HS-5 (cell line): ENCODE results near the gene ZNF385B.
"Not testable (repeated sequence)": the region's sequence is repeated elsewhere in the genome, so short reads cannot be mapped to it uniquely, and the experiment has no call there.

Experiments
- DNase-seq: peaks from one replicate; pipeline ENCODE4 v3.0.0-alpha.2; 2012; ENCODE audit warnings: low read depth

Gene ZNF385B

DNA sequence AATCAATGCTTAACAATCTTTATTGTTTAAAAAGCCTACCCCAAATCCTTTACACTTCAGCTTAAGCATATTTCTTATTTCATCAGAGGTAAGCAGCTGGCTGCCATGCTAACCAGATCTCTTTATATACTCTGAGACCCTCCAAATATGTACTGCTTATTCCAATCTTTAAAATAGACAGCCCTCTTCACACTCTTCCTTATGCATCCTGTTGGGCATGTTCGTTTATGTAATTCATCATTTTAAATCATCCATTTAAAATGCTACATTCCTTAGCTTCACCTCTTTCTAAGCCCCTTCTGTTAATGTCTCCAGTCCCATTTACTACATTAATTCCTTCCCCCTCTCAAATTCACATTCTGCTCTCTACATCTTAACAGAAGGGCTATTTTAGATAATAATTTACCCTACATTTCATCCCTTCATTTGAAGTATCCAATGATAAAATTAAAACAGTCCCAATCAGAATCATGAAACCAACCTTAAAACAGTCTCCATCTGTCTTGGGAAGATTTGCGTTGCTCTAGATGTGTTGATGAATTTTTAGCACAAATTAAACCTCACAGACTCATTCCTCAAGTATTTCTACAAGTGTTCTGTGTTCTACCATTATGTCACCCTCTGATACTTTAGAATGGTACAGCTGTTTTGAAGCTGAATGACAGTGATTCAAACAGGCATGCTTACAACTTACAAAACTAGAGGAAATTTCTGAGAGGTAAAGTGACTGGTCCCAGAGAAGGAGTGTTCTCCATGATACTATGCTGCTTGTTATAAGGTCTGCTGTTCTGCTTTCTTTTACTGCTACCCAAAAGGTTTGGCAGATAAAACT is 59.1 kb downstream of the ZNF385B start:
- DNase-seq, result no peak

DNA sequence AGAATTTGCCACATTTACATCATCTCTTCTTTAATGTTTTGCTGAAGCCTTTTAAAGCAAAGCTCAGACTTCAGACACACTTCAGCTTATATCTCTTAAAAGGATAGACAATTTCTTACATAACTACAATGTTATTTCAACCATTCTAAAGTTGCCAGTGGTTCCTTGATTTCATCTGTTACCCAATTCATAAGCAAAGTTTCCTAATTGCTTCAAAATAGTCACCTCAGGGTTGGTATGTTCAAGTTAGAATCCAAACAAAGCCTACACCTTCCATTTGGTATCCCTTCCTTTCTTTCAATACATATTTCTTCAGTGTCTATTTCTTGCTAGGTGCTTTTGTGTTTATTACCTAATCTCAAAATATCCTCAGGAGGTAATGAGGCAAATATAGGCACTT is 60.6 kb downstream of the ZNF385B start:
- DNase-seq, result no peak

DNA sequence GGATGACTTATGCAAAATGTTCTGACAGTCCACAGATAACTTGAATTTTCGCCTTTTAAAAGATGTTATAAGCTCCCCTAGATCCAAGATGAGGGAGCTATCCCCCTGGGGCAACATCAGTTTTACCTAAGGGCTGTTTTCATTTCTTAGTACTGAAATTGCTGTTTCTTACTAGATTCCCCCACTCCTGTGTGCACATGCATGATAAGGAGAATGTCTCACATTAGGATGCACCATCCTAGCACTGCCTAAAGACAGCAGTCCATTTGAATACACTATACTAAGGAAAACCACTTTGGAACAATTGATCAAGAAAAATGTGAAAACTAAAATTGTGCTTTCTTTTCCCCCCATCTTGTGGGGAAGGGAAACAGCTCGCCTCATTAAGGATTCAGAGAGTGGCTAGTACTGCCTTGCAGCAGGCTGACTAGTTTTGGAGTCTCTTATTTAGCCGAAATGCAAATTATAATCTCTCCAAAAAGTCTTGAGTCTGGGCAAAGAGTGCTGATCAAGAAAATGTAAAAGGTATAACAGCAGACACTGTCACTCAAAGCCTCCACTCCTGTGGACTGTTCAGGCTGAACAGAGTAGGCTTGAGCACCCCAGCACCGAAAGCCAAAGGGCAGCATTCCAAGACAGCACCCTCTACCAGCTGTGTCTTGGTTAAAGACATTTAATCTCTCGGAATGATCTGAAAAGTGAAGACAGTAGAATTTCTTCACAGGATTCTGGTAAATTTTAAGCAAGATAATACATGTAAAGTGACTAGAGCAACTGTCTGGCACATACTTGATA is 65.0 kb downstream of the ZNF385B start:
- no peak for DNase-seq

DNA sequence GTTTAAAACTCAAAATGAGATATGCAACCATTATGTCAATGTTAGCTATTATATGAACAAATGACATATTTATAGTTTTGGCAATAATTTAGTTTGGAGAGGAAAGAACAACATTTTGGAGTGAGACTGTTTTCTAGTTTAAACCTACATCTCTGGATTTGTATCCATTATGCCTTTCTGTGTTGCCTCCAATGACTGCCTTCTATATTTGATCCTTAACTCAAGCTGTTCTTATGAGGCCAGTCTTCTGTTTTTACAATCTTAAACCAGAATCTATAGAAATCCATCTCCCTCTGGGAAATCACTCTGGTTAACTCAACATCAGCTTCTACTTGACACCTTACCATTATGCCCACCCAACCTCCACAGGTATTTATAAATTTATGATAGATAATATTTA is 67.5 kb downstream of the ZNF385B start:
- no peak for DNase-seq

DNA sequence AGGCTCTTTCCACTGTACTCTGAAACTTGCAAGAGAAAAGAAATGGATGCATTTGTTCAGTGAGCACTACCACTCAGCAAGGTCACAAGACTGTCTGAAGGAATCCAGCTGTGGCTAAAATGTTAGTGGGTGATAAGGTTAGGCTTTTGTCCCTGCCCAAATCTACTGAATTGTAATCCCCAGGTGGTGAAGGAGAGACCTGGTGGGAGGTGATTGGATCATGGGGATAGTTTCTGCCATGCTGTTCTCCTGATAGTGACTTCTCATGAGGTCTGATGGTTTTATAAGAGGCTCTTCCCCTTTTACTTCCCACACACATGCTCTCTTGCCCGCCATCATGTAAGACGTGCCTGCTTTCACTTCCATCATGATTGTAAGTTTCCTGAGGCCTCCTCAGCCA is 68.2 kb downstream of the ZNF385B start:
- DNase-seq, result no peak

DNA sequence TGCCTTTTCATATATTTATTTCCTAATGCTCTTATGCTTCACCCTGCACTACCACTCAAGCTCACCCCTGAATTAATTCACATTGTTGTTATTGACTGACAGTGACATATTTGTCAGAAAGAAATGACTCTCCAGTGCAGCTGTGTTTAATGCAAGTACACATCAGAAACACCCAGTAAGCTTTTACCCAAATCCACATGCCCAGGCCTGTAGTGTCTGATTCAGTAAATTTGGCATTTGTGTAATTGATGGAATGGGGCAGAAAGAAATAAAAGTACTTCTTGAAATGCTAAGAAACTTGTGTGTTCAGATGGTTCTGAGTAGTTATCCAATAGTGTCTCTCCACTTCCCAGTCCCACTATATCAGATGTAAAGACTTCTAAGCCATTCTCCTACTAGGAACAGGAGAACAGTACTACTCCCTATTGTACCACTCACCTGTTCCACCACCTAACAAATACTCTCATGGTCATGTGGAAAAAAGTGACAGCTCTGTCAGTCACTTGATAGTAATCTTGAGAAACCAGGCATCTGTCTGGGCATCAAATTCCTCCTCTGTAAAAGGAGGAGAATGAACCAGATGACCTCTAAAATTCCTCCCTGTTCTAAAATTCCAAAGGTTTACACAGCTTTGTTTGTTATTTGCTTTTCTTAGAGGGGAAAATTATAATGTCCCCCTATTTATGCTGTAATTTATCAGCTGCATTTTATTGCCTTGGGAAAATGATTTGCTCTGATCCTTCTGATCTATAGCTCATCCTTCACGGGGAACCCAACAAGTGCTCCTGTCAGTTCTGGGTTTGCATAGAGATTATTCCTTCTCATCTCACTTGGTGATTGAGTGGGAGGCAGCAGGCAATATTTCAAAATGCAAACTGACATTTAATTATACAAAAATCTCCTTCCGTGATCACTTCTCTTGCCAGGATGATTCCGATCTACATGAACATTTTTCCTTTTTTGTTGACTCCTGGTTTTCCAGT is 70.9 kb downstream of the ZNF385B start:
- no peak for DNase-seq

DNA sequence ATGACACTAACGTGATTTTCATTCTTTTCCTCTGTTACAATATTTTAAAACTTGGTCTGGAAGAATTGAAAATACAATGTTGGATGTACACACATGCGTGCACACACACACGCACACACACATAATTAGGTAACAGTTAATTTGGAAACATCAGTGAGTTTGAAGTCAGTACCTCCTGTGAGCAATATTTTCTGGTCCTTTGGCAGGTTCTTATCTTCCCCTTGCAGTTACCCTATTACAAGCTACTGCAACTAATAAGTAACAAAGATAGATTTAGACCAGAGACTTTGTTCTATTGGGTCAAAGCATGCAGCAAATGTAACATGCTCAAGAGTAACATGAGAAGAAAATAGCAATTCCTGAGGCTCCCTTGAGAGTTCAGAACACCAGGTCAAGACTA is 73.3 kb downstream of the ZNF385B start:
- DNase-seq, result no peak

DNA sequence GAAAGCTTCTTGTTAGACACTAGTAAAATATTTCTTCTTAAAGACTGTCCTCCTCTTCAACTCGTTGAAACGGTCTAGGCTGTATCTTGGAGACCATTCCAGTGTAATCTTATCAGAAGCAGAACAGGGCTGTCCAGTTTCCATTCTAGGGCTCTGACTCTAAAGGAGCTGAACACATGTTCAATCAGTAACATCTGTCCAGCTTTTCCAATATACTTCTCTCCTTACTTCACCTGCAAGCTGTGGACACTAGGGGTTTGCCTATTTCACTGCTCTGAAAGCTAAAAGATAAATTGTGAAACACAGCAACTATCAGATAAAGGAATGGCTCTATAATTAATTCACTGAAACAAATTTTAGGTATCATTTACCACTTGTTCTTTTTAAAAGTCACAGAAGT is 73.8 kb downstream of the ZNF385B start:
- DNase-seq, result no peak

DNA sequence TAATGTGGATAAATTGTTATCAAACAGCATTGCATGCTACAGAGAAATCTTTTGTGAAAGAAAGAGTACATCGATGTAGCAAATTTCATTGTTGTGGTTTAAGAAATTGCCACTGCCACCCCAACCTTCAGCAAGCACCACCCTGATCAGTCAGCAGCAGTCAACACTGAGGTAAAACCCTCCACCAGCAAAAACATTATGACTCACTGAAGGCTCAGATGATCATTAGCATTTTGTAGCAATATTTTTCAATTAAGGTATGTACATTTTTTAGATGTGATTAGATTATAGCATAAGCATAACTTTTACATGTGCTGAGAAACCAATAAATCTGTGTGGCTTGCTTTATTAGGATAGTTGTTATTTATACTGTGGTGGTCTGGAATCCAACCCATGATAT is 75.5 kb downstream of the ZNF385B start:
- no peak for DNase-seq

DNA sequence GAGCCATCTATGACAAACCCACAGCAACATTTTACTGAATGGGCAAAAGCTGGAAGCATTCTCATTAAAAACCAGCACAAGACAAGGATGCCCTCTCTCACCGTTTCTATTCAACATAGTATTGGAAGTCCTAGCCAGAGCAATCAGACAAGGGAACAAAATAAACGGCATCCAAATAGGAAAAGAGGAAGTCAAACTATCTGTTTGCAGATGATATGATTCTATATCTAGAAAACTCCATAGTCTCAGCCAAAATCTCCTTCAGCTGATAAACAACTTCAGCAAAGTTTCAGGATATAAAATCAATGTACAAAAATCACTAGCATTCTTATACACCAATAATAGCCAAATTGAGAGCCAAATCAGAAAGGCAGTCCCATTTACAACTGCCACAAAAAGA is 79.1 kb downstream of the ZNF385B start:
- not testable (repeated sequence) for DNase-seq

DNA sequence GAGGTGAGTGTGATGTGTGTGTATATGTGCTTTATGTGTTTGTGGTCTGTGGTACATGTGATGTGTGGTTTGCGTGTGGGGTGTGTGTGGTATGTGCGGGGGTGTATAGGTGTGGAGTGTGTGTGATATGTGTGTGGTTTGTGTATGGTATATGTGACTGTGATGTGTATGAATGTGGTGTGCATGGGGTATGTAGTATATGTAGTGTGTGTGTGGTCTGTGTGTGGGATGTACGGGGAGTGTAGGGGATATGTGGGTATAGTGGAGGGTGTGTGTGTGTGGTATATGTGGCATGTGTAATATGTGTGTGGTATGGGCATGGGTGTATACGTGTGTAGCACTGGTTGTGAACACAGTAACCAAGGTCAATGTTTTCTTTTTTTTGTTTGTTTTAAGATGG is 87.4 kb downstream of the ZNF385B start:
- no peak for DNase-seq

DNA sequence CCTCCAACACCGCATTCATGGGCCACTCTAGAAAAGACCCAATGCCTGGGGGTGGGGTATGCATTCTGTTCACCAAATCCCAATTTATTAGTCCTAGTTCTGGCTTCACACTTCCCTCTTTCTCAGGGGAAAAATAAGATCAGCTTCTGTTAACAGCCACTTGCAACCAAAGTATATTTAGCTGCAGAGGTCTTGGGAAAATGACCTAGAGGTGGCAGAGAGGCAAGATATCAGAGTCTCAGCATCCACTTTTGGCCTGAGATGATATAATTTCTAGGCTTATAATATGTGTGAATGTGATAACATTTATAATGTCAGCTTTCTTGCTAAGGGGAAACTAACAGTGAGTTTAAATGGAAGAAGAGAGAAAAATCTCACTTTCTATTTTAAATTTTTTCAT is 89.1 kb downstream of the ZNF385B start:
- DNase-seq, result no peak

DNA sequence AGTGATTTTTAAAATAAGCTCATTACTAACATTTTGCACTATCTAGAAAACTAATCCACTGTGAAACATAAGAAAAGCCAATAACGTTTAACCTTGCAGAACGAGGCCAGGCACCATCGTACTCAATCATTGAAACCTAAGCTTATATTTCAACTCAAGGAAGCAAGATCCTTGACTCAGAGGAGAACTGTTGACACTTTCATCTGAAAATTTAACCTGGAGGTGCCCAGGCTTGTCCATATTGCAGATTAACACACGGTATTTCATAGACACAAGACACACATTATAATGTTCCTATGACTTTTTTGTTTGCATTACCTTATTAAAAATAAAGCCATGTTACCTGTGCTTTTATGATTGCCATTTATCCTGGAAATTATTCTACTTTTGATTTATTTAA is 89.6 kb downstream of the ZNF385B start:
- no peak for DNase-seq

DNA sequence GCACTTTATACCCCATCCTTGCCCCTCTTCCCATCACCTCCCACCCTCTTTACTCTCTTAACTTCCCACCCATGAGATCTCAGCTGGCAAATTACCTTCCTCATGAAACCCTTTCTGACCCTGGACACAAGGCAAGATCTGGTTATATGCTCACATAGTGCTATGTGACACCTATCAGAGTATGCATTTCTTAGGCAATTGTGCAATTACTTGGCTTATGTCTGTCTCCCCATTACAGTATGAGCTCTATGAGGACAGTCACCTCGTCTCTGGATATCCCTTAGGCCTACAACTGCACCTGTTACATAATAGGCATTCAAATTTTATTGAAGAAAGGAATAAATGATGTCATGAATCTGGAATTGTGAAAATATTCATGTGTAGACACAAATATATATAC is 91.4 kb downstream of the ZNF385B start:
- DNase-seq, result no peak

DNA sequence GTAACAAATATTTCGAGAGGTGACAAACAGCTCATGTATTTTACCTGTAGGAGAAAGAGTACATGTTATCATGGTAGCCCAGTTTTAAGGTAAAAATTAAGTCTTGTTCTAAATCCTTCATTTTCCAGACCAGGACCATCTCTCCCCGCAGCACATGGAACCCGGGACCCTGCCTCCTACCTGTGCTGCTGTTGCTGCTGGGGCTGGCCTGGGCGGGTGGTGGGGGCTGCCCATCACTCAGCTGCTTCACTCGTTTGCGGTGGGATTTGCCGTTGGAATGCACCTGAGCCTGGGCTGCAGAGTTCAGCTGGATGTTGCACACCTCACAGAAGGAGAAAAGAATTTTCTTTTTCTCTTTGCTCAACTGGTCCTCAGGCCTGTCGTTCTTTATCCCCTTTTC is 92.1 kb downstream of the ZNF385B start:
- no peak for DNase-seq

DNA sequence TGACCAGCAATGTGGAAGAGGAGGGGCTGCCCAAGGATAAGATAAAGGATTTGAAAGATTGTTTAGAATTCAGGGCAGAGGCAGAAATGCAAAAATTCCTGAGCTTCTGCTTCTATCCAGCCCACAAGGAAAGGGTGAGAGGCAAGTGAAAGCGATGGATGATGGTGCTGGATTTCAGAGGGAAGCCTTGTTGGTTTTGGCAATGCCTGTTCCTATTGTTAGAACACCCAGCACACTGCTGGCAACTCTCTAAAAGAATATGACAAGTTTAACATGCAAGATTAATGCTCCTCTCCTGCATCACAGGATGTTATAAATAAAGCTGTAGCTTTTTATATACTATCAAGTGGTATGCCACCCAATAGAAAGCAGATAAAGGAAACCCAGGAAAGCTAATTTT is 92.6 kb downstream of the ZNF385B start:
- DNase-seq, result no peak

DNA sequence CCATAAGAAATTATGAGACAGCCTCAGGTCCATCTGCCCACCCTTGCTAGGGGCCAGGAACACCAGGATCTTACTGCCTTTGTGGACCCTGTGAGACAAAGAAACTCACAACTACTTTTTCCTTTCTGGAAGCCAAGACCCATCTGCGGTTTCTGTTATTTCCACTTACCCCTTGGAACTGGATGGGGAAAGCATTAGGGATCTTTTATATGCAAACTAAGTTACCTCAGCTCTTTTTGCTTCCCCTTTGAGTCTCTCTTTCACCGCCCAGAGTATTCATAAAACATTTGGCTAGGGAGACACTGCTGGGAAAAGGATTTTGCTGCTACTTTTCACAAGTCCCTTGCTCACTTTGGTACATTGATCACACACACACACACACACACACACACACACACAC is 95.7 kb downstream of the ZNF385B start:
- no peak for DNase-seq

DNA sequence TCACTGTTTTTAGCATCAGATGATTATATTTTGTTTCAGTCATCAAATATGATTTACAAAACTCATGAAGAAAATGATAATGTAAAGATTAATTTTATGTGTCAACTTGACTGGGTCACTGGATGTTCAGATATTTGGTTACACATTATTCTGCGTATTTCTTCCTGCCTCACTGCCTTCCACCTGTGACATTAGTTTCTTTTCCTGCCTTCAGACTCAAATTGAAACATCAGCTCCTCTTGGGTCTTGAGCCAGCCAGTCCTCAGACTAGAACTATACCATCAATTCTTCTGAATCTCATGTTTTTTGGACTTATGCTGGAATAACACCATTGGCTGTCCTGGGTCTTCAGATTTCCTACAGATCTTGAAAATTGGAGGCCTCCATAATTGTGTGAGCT is 96.7 kb downstream of the ZNF385B start:
- DNase-seq, result no peak

DNA sequence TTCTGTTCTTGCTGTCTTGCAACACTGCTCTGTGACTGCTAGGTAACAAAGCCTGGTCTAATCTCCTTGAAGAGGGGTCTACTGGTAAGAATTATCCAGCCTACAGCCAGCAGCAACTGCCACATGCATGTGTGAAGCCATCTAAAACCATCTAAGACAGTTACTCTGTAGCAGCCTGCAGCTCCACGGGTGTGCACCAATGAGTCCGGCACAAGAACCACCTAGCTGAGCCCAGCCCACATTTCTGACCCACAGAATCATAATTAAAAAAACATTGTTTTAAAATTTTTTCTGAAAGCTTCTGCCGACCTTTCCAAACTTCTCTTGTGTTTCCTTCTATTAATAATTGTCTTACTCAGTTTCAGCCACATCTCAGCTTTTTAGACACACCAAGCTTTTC is 102.8 kb downstream of the ZNF385B start:
- DNase-seq, result no peak

DNA sequence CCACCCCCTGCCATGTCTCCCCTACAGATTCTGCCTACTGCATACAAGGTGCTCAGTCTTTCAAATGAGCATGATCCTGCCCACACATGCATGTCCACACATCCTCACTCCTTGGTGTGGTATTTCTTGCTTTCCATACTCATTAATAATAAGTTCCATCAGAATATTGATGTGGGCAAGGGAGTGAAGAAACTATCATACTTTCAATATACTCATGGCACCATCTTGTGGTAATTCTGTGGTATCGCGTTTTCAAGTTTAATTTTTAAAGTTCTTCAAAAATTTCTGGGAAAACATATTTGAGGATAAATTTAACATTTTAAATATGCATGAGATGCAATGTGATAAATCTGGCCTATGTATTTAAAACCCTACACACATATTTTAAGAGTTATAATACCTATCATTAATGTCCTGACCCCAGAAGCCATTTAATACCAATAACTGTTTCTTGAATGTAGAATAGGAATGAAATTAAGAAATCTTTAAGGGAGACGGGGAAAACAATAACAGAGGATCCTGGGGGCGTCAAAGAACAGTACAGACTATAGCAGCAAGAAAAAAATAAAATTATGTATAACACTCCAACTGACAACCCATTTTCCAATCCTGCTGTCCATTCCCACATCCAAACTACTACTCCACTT is 110.1 kb downstream of the ZNF385B start:
- DNase-seq, result peak; percentile 11

DNA sequence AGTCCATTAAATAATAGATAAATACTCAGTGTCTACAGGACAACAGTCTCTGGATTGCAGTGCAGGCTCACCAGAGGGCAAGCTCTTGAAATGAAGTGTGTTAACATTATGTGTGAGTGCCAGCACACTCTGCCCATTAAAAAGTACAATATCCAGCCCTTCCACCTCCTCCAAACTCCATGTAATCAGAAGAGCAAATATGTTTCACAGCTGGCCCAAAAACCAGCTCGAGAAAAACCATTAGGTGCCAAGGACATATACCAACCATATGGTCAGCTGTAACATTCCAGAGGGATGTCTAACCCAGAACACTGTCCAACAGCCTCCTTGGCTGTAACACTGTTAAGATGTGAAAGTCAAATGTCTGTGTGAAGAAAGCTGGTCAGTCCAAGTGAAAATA is 112.2 kb downstream of the ZNF385B start:
- DNase-seq, result peak; percentile 73

DNA sequence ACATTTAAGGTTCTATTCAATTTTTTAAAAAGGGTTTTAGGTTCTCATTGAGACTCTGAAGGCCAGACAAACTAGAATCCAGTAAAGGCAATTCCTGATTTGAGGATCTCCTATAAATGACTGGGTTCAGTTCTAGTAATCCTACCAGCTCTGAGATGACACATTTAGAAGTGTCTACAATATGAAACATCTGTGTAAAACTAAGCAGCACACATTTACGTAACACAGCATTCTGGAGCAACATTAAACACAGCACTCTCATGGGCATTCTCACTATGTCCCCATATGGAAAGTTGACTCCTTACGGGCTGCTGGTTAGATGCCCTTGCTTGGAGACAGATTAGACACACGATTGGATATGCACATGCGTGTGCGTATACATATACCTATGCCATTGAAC is 114.4 kb downstream of the ZNF385B start:
- DNase-seq, result peak; percentile 16
